GM19372 (cell line): ENCODE measurements around the gene C20orf202.
"Not testable (repeated sequence)": the region's sequence is repeated elsewhere in the genome, so short reads cannot be mapped to it uniquely, and the experiment has no call there.

ENCODE experiments used
- ATAC-seq: cut with Tn5 transposase; IDR thresholded peaks from one replicate; pipeline ENCODE4 v1.9.1; 2021; ENCODE audit warnings: mild to moderate bottlenecking, low read depth, moderate library complexity; ENCODE audit not compliant: unreplicated experiment

Gene C20orf202

DNA sequence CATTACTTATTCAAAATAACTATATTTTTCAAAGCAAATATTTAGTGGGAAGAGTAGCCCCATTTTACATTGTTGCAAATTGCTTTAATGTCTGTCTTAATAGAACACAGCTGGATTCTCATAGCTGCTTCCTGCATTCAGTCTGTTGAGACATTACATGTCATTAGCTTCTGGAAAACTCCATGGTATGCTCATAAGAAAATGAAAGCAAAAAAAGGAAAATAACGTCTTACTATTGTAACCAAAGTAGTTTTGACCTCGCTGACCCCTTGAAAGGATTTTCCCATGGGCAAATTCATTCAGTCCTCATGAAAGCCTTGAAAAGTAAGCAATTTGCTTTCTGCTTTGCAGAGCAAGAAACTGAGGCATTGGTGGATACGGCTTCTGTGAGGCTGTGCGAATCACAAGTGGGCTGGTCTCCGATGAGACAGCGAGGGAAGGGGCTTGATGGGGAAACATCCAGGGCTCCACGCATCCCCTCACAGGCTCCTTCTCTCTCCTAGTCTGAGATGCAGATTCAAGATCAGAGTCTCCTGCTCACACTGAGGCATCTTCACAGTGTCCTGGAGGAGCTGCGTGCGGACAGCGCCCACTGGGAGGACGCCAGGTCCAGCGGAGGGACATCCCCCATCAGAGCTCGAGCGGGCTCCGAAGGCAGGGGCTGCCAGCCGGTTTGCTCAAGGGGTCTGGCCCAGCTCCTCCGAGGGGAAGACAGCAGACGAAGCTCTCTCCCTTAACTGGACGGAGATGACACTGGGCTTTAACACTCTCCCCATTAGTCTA lies 3.3 kb downstream of the C20orf202 start:
- no peak for ATAC-seq

DNA sequence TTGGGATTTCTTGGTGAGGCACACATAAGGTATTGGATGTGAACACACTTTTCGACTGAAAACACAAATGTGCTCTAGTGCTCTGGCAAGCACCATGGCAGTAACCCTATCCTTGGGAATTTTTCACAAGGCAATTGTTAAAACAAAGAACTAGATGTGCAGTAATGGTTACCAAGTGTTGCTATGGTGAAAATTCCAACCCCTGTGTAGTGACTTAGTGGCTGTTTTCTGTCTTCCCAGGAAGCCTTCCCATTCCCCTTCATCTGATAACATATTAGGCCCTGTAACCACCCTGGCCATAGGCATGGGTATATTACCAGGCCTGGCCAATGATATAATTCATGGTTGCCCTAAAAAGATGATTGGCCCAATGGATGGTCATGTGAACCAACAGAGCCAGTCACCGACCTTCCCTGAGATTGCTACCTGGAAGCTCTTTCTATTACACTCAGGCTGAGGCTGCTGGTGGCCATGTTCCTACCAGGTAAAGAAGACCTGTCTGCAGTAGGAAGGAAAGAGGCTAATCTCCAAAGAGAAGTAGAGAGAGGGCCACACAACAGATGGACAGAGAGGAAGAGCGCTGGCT lies 4.1 kb downstream of the C20orf202 start:
- ATAC-seq: no peak

DNA sequence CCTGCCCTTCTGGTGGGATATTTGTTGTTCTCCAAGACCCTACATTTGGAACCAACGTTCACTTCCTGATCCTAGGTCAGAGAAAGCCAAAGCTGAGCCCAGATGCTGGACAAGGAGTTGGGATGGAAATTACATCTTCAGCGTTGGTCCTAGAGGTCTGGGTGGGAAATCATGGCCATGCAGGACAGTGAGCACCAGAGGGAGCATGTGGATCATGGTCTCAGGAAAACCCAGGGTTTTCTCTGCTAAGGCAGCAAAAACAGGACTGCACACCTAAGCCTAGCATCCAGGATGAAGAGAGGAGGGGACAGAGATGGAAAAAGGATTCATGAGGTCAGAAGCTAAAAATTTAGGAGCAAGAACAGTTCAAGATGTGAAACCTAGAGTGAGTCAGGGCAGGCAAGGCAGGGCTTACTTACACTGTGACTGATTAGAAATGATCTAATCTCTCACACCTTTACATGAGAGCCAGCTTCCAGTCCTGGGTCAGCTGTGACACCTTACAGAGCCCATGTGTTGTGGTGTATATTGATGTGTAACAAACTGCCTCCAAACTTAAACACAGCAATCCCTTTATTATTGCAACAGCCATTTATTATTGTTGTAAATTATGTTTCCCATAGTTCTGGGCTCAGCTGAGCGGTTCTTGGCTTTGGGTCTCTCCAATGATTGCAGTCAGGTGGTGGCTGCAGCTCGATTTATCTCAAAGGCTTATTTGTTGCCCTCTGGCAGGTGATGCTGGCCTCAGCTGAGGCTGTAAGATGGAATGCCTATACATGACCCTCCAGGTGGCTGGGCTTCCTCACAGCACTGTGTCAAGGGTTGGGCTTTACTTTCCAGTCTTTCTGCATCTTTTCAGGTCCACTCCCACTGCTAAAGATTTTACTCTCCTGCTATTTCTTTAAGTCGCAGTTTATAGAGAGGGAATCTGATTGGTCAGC lies 6.5 kb downstream of the C20orf202 start:
- no peak for ATAC-seq

DNA sequence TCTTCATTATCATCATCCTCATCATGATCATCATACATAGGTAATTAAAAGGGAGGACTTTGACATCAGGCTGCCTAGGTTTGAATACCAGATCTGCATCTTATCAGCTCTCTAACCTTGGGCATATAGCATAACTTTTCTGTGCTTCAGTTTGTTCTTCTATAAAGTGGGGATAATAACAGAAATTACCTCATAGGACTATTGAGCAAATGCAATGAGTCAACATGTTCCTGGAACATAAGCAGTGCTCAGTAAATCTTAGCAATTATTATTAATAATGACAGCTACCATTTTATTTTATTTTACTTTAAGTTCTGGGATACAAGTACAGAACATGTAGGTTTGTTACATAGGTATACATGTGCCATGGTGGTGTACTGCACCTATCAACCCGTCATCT lies 7.2 kb downstream of the C20orf202 start:
- no peak for ATAC-seq

GRCh38 chr20:1212023-1212422 lies 8.8 kb downstream of the C20orf202 start:
- no peak for ATAC-seq

DNA sequence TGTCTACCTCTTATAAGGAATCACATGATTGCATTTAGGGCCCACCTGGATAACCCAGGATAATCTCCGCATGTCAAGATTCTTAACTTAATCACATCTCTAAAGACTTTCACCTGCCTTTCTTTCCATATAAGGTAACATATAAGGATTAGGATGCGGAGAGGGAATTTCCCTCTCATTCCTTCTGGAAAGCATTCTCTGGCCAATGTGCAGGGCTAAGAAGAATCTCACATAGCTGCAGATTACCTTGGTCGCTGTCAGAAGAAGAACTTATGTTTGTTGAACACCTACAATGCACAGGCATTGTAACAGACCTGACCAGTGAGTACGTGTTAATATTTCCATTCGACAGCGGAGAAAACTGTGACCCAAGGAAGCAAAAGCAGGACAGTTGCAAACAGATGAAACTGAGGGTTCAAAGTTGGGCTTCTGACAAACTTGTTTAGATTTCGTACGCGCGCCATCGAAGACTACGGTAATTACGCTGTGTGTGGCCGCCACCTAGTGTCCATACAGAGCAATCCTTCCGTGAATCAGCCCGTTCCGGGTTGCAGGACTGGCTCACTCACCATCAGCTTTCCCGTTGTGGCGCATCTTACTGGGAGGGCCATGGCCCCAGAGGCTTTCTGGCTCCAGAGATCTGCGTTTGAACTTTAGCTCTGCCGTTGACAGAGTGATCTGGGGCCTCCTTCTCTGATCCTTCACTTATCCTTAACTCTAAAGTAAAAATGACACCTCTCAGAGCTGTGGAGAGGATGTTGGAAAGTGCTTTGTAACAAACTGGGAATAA lies 9.5 kb downstream of the C20orf202 start:
- ATAC-seq: no peak

GRCh38 chr20:1214838-1215261 lies 11.6 kb downstream of the C20orf202 start:
- no peak for ATAC-seq

DNA sequence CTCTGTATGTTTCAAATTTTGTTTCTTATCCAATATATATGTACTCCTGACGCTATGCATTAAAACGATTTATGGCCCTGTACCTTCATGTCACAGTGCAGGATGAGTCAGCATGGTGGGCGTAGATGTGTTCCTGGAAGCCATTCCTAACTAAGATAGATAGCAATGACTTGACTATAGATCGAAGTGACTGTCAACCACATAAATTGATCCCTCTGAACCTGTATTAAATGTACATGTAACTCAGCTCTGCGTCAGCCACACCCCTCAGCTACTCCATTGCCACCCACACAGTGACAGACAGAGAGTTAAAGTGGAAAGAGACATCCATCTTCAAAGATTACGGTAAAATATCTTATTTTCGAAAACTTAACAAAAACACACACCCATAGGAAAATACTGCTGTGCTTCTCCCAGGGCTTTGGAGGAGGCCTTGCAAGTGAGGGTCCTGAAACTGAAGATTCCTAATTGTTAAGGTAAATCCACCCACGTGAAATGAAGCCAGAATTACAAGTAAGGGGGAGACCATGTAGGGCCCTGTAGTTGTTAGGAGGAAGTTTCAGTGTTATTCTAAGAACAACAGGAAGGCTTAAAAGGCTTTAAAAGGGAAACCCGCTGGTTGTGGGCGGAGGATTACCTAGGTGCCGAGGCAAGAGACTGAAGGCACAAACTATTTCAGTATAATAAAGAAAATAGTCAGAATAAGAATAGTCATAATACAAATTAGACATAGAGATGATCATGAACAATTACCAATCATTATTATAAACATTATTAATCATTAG lies 12.3 kb downstream of the C20orf202 start:
- ATAC-seq: no peak

DNA sequence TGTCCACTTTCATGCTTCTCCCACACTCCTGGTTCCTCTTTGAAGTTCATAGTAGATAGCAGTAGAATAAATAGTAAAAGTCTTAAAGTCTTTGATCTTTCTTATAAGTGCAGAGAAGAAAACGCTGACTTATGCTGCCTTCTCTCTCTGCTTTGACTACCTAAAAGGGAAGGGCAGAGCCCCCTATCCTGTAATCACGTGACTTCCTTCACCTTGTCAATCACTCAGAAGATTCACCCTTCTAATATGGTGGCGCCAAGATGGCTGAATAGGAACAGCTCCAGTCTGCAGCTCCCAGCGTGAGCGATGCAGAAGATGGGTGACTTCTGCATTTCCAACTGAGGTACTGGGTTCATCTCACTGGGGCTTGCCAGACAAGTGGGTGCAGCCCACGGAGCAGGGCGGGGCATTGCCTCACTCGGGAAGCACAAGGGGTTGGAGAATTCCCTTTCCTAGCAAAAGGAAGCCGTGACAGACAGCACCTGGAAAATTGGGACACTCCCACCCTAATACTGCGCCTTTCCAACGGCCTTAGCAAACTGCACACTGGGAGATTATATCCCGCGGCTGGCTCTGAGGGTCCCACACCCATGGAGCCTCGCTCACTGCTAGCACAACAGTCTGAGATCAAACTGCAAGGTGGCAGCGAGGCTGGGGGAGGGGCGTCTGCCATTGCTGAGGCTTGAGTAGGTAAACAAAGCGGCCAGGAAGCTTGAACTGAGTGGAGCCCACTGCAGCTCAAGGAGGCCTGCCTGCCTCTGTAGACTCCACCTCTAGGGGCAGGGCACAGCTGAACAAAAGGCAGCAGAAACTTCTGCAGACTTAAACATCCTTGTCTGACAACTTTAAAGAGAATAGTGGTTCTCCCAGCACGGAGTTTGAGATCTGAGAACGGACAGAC lies 13.5 kb downstream of the C20orf202 start:
- ATAC-seq: not testable (repeated sequence)

- ATAC-seq: not testable (repeated sequence)
These were observed 19.5 kb downstream of the C20orf202 start for GRCh38 chr20:1222750-1223149.

DNA sequence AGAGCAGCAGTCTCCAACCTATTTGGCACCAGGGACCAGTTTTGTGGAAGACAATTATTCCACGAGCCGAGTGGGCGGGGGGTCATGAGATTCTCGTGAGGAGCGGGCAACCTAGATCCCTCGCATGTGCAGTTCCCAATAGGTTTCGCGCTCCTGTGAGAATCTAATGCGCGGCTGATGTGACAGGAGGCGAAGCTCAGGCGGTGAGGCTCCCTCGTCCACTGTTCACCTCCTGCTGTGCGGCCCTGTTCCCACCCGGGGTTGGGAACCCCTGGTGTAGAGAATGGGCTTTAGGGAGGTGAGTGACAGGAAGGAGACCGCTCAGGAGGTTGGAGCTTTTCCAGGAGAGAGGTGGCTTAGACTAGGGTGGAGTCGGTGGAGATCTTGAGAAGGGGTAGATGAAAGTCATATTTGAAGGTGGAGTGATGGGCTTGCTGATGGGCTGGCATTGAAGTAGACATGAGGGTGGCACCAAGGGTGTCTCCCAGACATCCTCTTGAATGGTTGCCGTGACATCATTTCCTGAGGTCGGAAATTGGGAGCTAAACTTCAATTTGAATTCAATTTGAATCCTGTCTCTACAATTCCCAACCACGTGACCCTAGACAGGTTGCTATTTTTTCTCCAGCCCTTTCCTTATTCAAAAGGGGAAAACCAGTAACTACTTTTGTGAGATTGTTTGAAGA lies 21.1 kb downstream of the C20orf202 start:
- ATAC-seq: no peak

GRCh38 chr20:1225263-1225782 lies 22.1 kb downstream of the C20orf202 start:
- ATAC-seq: no peak

DNA sequence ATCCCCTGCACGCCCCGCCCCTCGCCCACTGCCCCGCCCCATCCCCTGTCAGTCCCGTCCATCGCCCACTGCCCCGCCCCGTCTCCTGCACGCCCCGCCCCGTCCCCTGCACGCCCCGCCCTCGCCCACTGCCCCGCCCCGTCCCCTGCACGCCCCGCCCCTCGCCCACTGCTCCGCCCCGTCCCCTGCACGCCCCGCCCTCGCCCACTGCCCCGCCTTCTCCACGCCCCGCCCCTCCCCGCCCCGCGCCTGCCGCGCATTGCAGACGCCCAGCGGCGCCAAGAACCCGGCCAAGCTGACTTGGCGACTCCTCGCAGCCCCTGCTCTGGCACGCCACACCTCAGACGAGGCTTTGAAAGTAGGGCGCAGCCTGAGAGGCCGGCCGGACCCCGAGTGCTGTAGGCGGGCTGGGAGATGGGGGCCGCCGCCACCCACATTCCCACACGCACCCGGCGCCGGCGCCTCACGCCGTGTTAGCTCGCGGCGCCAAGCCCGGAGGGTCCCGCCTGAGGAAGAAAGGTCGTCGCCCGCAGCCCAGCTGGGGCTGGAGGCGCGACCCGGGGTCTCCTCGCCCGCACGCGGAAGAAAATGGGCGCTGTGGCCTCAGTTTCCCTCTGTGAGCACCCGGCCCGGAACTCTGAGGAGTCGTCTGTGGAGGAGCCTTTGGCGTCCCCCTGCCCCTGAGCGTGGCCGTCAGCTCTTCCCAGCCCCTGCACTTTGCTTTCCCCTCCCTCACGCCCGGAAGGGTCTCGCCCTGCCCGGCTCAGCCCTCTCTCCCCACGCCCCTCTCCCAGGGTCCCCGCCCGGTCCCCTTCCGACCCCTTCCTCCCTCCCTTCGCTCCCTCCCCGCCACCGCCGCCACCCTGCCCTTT lies 22.8 kb downstream of the C20orf202 start, which contains the start of gene RAD21L1:
Gene RAD21L1, plus strand, starts transcription at position 262 of the 872 bp plus-strand sequence. CDS start 2,410 bp downstream, outside the sequence.
- no peak for ATAC-seq

DNA sequence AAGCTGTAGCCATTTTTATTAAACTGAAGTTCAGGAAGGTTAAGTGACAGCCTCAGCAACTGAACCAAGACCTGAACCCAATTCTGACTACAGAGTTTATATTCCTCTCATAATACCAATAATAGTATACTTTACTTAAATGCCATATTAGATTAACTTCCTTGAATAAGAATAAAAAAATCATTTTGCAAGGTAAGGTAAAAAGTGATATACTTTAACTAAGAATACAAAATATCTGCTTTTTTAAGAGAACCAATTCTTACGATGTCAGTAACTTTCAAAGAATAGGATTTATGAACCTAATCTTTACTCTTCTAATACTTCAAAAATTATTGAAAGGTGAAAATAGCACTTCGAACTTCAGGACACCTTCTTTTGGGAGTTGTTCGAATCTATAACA lies 26.3 kb downstream of the C20orf202 start:
- ATAC-seq: no peak

- no peak for ATAC-seq
These were observed 29.2 kb downstream of the C20orf202 start for GRCh38 chr20:1232286-1233111.

DNA sequence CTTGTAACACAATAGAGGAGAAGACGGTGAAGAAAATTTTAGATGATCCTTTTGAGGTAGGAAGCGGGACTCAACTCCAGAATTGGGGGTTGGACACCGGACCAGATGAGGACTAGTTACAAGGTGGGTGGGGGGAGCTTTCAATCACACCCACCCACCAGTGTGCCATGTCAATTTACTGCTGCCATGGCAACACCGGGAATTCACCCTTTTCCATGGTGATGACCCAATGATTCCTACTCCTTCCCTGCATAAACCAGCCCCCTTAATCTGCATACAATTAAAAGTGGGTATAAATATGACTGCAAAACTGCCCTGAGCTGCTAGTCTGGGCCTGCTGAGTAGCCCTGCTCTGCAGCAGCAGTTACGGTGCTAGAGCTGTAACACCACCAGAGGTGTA lies 37.3 kb downstream of the C20orf202 start:
- no peak for ATAC-seq
